ENCODE measurements around the gene DUOX2. TPM values are rescaled to one million over a fixed set of nuclear protein-coding genes. Genes with fewer than 3 reads are reported as not detected.

Gene DUOX2
- total RNA-seq, 3 donors from 2014 or later (not counting 1 experiment from before 2014, with no cell fraction given): 2.5 TPM; not detected in 2

- Histone ChIP-seq H3K4me1 (ENCODE audit: control insufficient read depth, insufficient read depth, low read length) (peaks cover 12% of the 10 kb centered on the region), H3K9me3 (ENCODE audit: control insufficient read depth, insufficient read depth, low read length) (no peaks in the 10 kb centered on the region), H3K36me3 (ENCODE audit: control insufficient read depth, insufficient read depth, low read length) (no peaks in the 10 kb centered on the region), H3K4me3 (ENCODE audit: low read length) (no peak within 1 kb of the TSS), H3K27ac (ENCODE audit: low read length) (no peak within 1 kb of the TSS), H3K27me3 (ENCODE audit: control insufficient read depth, insufficient read depth, low read length) (peaks cover 37% of the 10 kb centered on the region)
- Mint-ChIP-seq H3K27me3 (ENCODE audit: low read depth in 2 of 2) (peaks cover 61 to 79% of the 10 kb centered on the region in 2 donors), H3K36me3 (no peaks in the 10 kb centered on the region), H3K9me3 (no peaks in the 10 kb centered on the region), H3K27ac (no peak within 1 kb of the TSS), H3K4me1 (peaks cover 0 to 7% of the 10 kb centered on the region in 2 donors), H3K4me3 (no peak within 1 kb of the TSS)
- intact Hi-C loops (cut with micrococcal nuclease): no loop called here
- DNase-seq (peak in 1 of 2 donors; percentile 38), ATAC-seq (peak in 2 of 3 donors; percentile 53 to 70)
- TF ChIP-seq, protein P1, sequence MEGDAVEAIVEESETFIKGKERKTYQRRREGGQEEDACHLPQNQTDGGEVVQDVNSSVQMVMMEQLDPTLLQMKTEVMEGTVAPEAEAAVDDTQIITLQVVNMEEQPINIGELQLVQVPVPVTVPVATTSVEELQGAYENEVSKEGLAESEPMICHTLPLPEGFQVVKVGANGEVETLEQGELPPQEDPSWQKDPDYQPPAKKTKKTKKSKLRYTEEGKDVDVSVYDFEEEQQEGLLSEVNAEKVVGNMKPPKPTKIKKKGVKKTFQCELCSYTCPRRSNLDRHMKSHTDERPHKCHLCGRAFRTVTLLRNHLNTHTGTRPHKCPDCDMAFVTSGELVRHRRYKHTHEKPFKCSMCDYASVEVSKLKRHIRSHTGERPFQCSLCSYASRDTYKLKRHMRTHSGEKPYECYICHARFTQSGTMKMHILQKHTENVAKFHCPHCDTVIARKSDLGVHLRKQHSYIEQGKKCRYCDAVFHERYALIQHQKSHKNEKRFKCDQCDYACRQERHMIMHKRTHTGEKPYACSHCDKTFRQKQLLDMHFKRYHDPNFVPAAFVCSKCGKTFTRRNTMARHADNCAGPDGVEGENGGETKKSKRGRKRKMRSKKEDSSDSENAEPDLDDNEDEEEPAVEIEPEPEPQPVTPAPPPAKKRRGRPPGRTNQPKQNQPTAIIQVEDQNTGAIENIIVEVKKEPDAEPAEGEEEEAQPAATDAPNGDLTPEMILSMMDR (IDR thresholded peaks at IDR 0.05): no peak
- WGBS (ENCODE audit: insufficient coverage): 7% methylated on average over 46 of the region's 46 CpGs
Measured at GRCh38 chr15:45129651-45130129, 15.7 kb upstream of the DUOX2 start, which contains the start of the genes DUOX1 and DUOXA1. Gene DUOX1, plus strand, starts transcription at chr15:45129994. Its CDS starts 1,973 bp downstream, at chr15:45131967. Gene DUOXA1, minus strand, starts transcription at chr15:45129879. Its CDS starts 6,865 bp downstream, at chr15:45123014.

GRCh38 chr15:45128971-45129639 lies 15.1 kb upstream of the DUOX2 start:
- no peak overlapping the region for H3K27ac Mint-ChIP-seq
- TF ChIP-seq, protein P1 (IDR thresholded peaks at IDR 0.05): no peak
- H3K4me1 Mint-ChIP-seq: peaks cover 0 to 1% of the 10 kb centered on the region in 2 donors
- ATAC-seq (no peak), DNase-seq (no peak)
- H3K27me3 Mint-ChIP-seq (ENCODE audit: low read depth in 2 of 2): peaks cover 55 to 74% of the 10 kb centered on the region in 2 donors
- H3K4me3 Mint-ChIP-seq: no peak overlapping the region
- WGBS (ENCODE audit: insufficient coverage): 8% methylated on average over 47 of the region's 47 CpGs
- peaks cover 12% of the 10 kb centered on the region for H3K4me1 ChIP-seq (ENCODE audit: control insufficient read depth, insufficient read depth, low read length)
- intact Hi-C loops (cut with micrococcal nuclease): no loop called here
- no peaks in the 10 kb centered on the region for H3K9me3 ChIP-seq (ENCODE audit: control insufficient read depth, insufficient read depth, low read length)
- H3K4me3 ChIP-seq (ENCODE audit: low read length): no peak overlapping the region
- H3K36me3 ChIP-seq (ENCODE audit: control insufficient read depth, insufficient read depth, low read length): no peaks in the 10 kb centered on the region
- no peak overlapping the region for H3K27ac ChIP-seq (ENCODE audit: low read length)
- no peaks in the 10 kb centered on the region for H3K36me3 Mint-ChIP-seq
- H3K9me3 Mint-ChIP-seq: no peaks in the 10 kb centered on the region
- peaks cover 31% of the 10 kb centered on the region for H3K27me3 ChIP-seq (ENCODE audit: control insufficient read depth, insufficient read depth, low read length)

DNA sequence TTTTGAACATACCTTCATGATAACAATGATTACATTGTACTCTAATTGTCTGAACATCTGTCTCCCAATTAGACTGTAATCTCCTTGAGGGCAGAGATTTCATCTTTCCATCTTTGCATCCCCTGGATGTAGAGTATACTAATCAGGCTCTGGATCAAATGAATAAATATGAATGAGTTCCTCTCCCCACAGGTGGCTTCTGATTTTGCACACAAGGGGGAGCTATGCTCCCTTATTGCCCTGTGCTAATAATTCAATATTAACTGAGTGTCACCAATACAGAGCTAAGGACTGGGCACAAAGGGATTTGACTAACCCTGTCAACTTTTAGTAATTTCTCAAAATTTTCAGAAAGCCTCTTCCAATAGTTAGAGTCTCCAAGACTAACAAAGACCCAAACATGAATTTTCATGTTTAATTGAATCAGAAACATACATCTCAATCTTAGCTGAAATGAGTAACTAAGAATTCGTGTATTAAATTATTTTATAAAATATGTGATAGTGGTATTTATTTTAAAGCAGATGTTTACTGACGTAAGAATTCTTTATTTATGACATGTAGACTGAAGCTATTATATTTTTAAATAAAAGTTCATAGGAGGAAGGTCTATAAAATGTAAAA lies 12.7 kb upstream of the DUOX2 start:
- Histone ChIP-seq H3K27me3 (ENCODE audit: control insufficient read depth, insufficient read depth, low read length) (peaks cover 30% of the 10 kb centered on the region), H3K4me1 (ENCODE audit: control insufficient read depth, insufficient read depth, low read length) (peaks cover 12% of the 10 kb centered on the region), H3K4me3 (ENCODE audit: low read length) (no peak overlapping the region), H3K27ac (ENCODE audit: low read length) (no peak overlapping the region), H3K36me3 (ENCODE audit: control insufficient read depth, insufficient read depth, low read length) (no peaks in the 10 kb centered on the region), H3K9me3 (ENCODE audit: control insufficient read depth, insufficient read depth, low read length) (no peaks in the 10 kb centered on the region)
- no peaks in the 10 kb centered on the region for H3K4me1 Mint-ChIP-seq
- no peak overlapping the region for H3K27ac Mint-ChIP-seq
- H3K27me3 Mint-ChIP-seq (ENCODE audit: low read depth in 2 of 2): peaks cover 43 to 62% of the 10 kb centered on the region in 2 donors
- no CpG with 5 or more reads among the region's 2 CpGs for WGBS (ENCODE audit: insufficient coverage)
- no peaks in the 10 kb centered on the region for H3K9me3 Mint-ChIP-seq
- intact Hi-C loops (cut with micrococcal nuclease): loop anchor here (1.0 kb wide), 1 partner anchor 273 kb away; no protein-coding TSS in a partner anchor
- H3K4me3 Mint-ChIP-seq: no peak overlapping the region
- DNase-seq (peak in 1 of 2 donors; percentile 72), ATAC-seq (peak in 2 of 3 donors; percentile 58 to 70)
- H3K36me3 Mint-ChIP-seq: no peaks in the 10 kb centered on the region
- TF ChIP-seq, protein P1 (IDR thresholded peaks at IDR 0.05): peak; percentile 65
